Measurements from ENCODE around the gene PHF13. TPM values are rescaled to one million over a fixed set of nuclear protein-coding genes. Genes with fewer than 3 reads are reported as not detected.
"Not testable (repeated sequence)": the region's sequence is repeated elsewhere in the genome, so short reads cannot be mapped to it uniquely, and the experiment has no call there.

Gene PHF13
- total RNA-seq, 1 donor from 2014 or later = 12.3 TPM

DNA sequence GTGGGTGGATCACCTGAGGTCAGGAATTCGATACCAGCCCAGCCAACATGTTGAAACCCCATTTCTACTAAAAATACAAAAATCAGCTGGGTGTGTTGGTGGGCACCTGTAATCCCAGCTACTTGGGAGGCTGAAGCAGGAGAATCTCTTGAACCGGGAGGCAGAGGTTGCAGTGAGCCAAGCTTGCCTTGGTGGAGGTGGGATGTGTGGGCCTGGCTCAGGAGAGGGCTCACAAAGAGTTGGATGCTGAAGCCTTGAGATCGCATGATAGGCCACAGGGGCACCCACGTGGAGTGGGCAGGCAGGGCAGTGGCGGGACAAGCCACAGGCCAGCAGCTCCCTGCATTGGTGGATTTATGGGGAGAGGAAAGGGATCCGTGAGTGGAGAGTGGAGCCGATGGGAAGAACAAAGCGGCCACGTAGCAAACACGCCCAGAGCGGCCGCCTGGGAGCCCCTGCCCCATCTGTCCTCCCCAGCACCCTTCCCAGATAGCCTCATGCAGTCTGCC is 15.5 kb downstream of the PHF13 start:
- DNase-seq (ENCODE audit: low read depth, low spot score) = no peak

DNA sequence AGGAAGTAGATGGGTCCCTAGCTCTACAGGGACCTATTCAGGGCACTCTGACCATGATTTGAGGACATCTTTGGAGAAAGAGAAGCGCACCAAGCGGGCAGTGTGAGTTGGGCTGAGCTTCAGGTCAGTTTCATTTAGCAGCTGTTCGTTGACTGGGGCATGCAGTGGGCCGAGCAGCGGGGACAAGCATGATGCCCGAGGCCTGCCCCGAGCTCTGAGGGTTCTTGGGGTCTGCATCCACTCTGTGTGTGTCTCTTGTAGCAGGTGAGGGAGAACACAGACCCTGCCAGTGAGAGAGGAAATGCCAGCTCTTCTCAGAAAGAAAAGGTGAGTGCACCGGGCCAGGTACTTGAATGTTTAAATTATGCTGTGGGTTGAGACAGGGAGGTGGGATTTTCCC is 16.5 kb downstream of the PHF13 start:
- DNase-seq (ENCODE audit: low read depth, low spot score) = no peak

DNA sequence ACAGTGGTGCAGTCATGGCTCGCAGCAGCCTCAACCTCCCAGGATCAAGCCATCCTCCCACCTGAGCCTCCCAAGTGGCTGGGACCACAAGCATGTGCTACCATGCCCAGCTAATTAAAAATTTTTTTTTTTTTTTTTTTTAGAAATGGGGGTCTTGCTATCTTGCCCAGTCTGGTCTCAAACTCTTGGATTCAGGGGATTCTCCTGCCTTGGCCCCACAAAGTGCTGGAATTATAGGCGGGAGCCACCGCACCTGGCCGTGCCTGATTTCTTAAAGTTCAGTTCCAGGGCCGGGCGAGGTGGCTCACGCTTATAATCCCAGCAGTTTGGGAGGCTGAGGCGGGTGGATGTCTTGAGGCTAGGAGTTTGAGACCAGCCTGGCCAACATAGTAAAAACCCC is 17.5 kb downstream of the PHF13 start:
- DNase-seq (ENCODE audit: low read depth, low spot score) = no peak

GRCh38 chr1:6632588-6633514 is 19.3 kb downstream of the PHF13 start:
- DNase-seq (ENCODE audit: low read depth, low spot score) = no peak

GRCh38 chr1:6634371-6635052 is 21.0 kb downstream of the PHF13 start:
- DNase-seq (ENCODE audit: low read depth, low spot score) = no peak

DNA sequence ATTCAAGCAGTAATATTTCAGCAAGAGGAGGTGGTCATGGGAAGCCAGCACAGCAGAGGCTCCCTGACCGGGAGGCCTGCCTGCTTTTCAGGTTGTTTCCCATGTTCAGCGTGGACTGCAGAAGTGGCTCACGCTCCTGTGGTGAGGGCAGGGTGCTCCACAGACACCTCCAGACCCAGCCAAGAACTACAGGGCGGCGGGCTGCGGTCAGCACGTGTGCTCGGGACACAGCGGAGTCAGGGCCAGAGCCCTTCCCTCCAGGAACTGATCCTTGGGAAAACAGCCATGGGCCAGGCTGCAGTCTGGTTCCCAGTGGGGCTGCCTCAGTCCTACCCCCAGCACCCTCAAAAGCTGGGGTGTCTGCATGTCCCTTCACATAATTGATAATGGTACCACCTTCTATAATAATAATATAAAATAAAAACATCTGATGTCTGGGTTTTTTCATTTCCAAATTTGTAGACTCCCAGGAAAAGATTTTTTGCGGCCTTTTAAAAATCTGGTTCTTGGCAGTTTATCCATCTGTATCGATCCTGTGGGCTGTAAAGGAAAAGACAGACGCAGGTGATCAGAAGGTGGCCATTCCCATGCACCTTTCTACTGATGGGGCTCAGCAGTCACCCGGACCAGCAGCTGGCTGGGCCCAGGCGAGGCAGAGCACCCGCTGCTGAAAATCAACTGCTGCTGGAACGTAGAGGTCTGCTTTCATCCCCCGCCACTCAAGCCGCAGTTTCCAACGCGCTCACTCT is 21.8 kb downstream of the PHF13 start:
- DNase-seq (ENCODE audit: low read depth, low spot score) = no peak

- DNase-seq (ENCODE audit: low read depth, low spot score) = no peak
Observed at GRCh38 chr1:6635910-6636760, 22.6 kb downstream of the PHF13 start.

DNA sequence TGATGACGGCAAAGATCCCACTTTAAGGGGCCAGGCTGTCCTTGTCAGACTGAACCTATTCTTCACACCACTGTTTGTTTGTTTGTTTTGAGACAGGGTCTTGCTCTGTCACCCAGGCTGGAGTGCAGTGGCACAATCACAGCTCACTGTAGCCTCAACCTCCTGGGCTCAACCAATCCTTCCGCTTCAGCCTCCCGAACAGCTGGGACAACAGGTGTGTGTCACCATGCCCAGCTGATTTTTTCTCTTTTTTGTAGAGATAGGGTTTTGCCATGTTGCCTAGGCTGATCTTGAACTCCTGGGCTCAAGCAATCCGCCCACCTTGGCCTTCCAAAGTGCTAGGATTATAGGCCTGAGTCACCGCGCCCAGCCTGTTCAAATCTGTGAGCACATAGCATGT is 23.2 kb downstream of the PHF13 start:
- not testable (repeated sequence) for DNase-seq (ENCODE audit: low read depth, low spot score)

DNA sequence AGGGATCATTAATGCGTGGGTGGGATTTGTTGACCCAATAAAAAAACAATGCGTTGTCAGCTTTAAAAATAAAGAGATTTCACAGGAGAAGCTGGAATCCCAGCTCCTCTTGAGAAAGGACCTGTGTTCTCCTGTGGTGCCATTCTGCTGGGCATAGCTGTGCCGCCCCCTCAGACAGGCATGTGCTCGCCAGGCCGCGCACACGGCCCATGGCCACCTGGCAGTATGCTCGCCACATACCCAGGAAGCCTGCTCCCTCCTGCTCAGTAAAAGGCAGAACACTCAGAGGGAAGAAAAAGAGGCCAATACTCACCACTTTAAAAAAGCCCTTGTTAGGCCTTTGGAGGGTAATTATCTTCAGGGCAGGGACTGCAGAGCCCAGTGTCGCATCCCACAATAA is 24.2 kb downstream of the PHF13 start:
- no peak for DNase-seq (ENCODE audit: low read depth, low spot score)

GRCh38 chr1:6638226-6638625 is 24.7 kb downstream of the PHF13 start:
- no peak for DNase-seq (ENCODE audit: low read depth, low spot score)

GRCh38 chr1:6640867-6641266 is 27.3 kb downstream of the PHF13 start:
- not testable (repeated sequence) for DNase-seq (ENCODE audit: low read depth, low spot score)

DNA sequence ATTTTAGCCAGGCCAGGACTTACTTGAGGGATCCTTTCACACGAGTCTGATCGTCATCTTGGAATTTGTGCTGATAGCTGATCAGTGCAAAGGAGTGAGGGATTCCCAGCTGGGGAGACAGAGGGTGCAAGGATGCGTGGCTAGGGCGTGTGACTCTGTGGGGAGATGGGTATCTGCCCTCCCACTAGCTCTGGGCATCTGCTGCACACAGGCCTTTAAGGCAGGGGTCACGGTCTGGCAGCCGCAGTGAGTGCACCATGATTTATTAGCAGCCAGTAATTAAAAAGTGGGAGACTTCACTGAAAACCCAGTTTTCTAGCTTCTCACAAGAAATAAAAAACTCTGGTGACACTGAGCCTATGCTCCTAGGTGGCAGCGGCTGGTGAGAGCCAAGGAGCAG is 31.5 kb downstream of the PHF13 start:
- no peak for DNase-seq (ENCODE audit: low read depth, low spot score)

DNA sequence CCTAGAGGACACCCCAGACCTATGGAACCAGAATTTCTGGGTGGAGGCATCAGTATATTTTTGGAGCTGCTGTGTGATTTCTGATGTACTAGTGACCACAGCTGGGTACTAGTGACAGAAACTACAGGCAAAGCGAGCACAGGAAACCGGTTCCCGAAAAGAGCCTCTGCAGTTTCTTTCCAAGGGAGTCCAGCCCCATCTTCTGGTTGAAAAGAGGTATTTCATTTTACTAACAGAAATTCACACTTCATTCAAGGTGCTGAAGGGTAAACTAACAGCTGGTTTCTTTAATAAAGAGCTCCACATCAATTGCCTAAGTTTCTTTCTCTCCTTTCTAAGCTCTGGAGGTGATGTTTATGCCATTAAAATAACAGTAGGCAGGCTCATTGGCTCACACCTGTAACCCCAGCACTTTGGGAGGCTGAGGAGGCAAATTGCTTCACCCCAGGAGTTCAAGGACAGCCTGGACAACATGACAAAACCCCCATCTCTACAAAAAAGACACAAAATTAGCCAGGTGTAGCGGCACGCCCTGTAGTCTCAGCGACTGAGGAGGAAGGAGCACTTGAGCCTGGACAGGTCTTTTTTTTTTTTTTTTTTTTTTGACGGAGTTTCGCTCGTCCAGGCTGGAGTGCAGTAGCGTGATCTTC is 33.1 kb downstream of the PHF13 start:
- no peak for DNase-seq (ENCODE audit: low read depth, low spot score)

- no peak for DNase-seq (ENCODE audit: low read depth, low spot score)
Observed at GRCh38 chr1:6648556-6648955, 35.0 kb downstream of the PHF13 start.

- no peak for DNase-seq (ENCODE audit: low read depth, low spot score)
Observed at GRCh38 chr1:6651909-6652308, 38.4 kb downstream of the PHF13 start.

- DNase-seq (ENCODE audit: low read depth, low spot score) = no peak
Observed at GRCh38 chr1:6652986-6653385, 39.5 kb downstream of the PHF13 start.

GRCh38 chr1:6653436-6654290 is 40.1 kb downstream of the PHF13 start:
- DNase-seq (ENCODE audit: low read depth, low spot score) = no peak

DNA sequence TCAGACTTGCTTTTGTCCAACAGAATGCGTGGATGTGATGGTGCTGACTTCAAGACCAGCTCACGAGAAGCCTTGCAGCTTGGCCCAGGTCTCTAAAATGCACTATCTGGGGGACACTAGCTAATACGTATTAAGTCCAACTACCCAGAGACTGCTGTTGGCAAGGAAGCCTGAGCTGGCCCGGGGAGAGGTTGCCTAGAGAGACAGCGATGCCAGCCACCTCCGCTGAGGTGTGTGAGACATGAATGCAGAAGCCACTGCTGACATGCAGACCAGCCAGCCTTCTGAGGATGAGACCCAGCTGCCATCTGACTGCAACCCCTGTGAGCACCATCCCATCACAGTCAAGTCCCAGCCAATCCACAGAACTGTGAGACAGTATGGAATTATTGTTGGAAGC is 43.6 kb downstream of the PHF13 start:
- DNase-seq (ENCODE audit: low read depth, low spot score) = no peak

DNA sequence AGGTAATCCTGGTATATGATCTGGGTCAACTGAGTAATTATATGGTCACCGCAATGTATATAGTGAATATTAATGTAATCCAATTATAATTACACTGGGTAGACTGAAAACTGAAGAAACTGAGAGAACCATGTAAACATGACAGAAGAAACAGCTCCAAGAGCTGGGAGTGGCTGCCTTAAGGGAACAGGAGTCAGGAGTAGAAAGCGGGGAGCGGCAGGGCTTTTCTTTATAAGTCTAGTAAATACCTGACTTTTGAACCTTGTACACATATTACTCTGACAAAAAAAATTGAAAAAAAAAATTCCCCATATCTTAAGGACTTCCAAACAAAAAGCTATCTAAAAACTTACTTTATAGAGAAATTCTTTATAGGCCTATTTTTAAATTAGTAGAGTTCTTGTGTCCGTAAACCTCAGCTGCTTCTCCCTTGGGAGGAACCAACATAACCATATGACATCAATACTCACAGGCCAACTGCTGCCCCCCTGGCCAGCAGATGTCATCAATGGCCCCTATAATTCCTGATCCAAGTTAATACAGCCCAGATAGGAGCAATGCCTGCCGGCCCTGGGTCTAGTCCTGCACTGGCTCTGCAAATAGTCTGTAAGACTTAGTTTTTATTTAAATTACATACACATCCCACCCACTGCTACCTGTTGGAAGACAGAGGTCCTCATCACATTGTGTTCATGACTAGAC is 45.0 kb downstream of the PHF13 start:
- DNase-seq (ENCODE audit: low read depth, low spot score) = no peak
